ENCODE data around the gene OR13H1. TPM values are rescaled to one million over a fixed set of nuclear protein-coding genes. Genes with fewer than 3 reads are reported as not detected.
"Not testable (repeated sequence)": the region's sequence is repeated elsewhere in the genome, so short reads cannot be mapped to it uniquely, and the experiment has no call there.

The OR13H1 gene
- total RNA-seq, 1 experiment from 2014 or later = not detected

GRCh38 chrX:131521824-131522223 is 22.1 kb upstream of the OR13H1 start:
- H3F3A ChIP-seq (ENCODE audit: low read length, unreplicated experiment) = no peaks in the 10 kb centered on the region
- H3K27ac ChIP-seq (ENCODE audit: low read length) = no peak overlapping the region
- H3K79me2 ChIP-seq (ENCODE audit: low read length) = no peaks in the 10 kb centered on the region
- ATAC-seq = no peak
- no peaks in the 10 kb centered on the region for H3K27me3 ChIP-seq (ENCODE audit: low read length)
- H2AFZ ChIP-seq (ENCODE audit: low read length) = no peak overlapping the region
- intact Hi-C loops (cut with micrococcal nuclease) = no loop called here
- TF ChIP-seq EZH2 (IDR thresholded peaks at IDR 0.05; ENCODE audit: low read length, unreplicated experiment) (no peak), EZH2phosphoT487 (IDR thresholded peaks at IDR 0.05; ENCODE audit: borderline replicate concordance, low read length) (no peak), CTCF (conservative IDR thresholded peaks at IDR 0.05; ENCODE audit: low read depth, low read length) (no peak)
- POLR2A ChIA-PET (ENCODE audit: unreplicated experiment) = no interaction called here
- CTCF ChIA-PET = no interaction called here
- H3K4me2 ChIP-seq (ENCODE audit: low read length) = no peak overlapping the region
- no peaks in the 10 kb centered on the region for H3K36me3 ChIP-seq (ENCODE audit: low read depth, low read length)
- H4K20me1 ChIP-seq (ENCODE audit: low read length) = no peaks in the 10 kb centered on the region
- DNase-seq = no peak
- no peaks in the 10 kb centered on the region for H3K9me2 ChIP-seq (replicated peaks; ENCODE audit: low read length)
- no TSS peak for BruUV-seq (replicated peaks)
- no peak overlapping the region for H3K4me3 ChIP-seq (ENCODE audit: low read length)
- no peaks in the 10 kb centered on the region for H3K9me3 ChIP-seq (ENCODE audit: low read length)
- no peaks in the 10 kb centered on the region for H3K4me1 ChIP-seq (ENCODE audit: insufficient read depth, low read length)
- H3K9ac ChIP-seq (ENCODE audit: low read length) = no peak overlapping the region

DNA sequence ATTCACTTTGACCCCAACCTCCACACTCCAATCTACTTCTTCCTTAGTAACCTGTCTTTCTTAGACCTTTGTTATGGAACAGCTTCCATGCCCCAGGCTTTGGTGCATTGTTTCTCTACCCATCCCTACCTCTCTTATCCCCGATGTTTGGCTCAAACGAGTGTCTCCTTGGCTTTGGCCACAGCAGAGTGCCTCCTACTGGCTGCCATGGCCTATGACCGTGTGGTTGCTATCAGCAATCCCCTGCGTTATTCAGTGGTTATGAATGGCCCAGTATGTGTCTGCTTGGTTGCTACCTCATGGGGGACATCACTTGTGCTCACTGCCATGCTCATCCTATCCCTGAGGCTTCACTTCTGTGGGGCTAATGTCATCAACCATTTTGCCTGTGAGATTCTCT is 344 bp downstream of the OR13H1 start:
- Histone ChIP-seq H3K9ac (ENCODE audit: low read length) (no peak overlapping the region), H4K20me1 (ENCODE audit: low read length) (no peaks in the 10 kb centered on the region), H3K79me2 (ENCODE audit: low read length) (no peaks in the 10 kb centered on the region), H3K27ac (ENCODE audit: low read length) (no peak overlapping the region), H3K4me3 (ENCODE audit: low read length) (no peak overlapping the region), H3K36me3 (ENCODE audit: low read depth, low read length) (no peaks in the 10 kb centered on the region), H3K9me3 (ENCODE audit: low read length) (no peaks in the 10 kb centered on the region), H3F3A (ENCODE audit: low read length, unreplicated experiment) (no peaks in the 10 kb centered on the region), H3K4me2 (ENCODE audit: low read length) (no peak overlapping the region), H2AFZ (ENCODE audit: low read length) (no peak overlapping the region), H3K27me3 (ENCODE audit: low read length) (peaks cover 16% of the 10 kb centered on the region), H3K9me2 (replicated peaks; ENCODE audit: low read length) (no peaks in the 10 kb centered on the region), H3K4me1 (ENCODE audit: insufficient read depth, low read length) (no peaks in the 10 kb centered on the region)
- TF ChIP-seq CTCF (conservative IDR thresholded peaks at IDR 0.05; ENCODE audit: low read depth, low read length) (no peak), EZH2 (IDR thresholded peaks at IDR 0.05; ENCODE audit: low read length, unreplicated experiment) (no peak), EZH2phosphoT487 (IDR thresholded peaks at IDR 0.05; ENCODE audit: borderline replicate concordance, low read length) (no peak)
- ATAC-seq (no peak), DNase-seq (no peak)
- CTCF ChIA-PET = no interaction called here
- intact Hi-C loops (cut with micrococcal nuclease) = no loop called here
- POLR2A ChIA-PET (ENCODE audit: unreplicated experiment) = no interaction called here
- no TSS peak for BruUV-seq (replicated peaks)

DNA sequence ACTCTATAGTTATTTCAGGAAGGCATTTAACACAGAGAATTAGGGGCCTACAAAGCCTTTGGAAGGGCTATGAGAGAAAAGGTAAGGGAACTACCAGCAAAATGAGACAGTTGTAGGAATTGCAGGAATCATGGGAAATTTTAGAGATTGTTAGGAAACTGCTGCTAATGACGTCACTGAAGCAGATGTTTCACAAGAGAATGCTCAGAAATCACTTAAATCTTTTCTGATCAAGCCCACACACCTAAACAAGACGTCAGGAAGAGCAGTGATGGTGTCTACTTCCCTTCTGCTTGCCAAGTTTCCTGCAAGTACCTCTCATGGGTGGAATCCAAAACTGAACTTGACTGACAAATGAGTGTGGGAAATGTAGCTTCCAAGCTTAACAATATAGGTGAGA is 5.1 kb downstream of the OR13H1 start:
- intact Hi-C loops (cut with micrococcal nuclease) = no loop called here
- TF ChIP-seq EZH2 (IDR thresholded peaks at IDR 0.05; ENCODE audit: low read length, unreplicated experiment) (no peak), CTCF (conservative IDR thresholded peaks at IDR 0.05; ENCODE audit: low read depth, low read length) (no peak), EZH2phosphoT487 (IDR thresholded peaks at IDR 0.05; ENCODE audit: borderline replicate concordance, low read length) (no peak)
- no peak overlapping the region for H3K9ac ChIP-seq (ENCODE audit: low read length)
- ATAC-seq = no peak
- CTCF ChIA-PET = no interaction called here
- no peaks in the 10 kb centered on the region for H4K20me1 ChIP-seq (ENCODE audit: low read length)
- POLR2A ChIA-PET (ENCODE audit: unreplicated experiment) = no interaction called here
- H3K4me1 ChIP-seq (ENCODE audit: insufficient read depth, low read length) = no peaks in the 10 kb centered on the region
- no peaks in the 10 kb centered on the region for H3K36me3 ChIP-seq (ENCODE audit: low read depth, low read length)
- H3K4me2 ChIP-seq (ENCODE audit: low read length) = no peak overlapping the region
- no peaks in the 10 kb centered on the region for H3K79me2 ChIP-seq (ENCODE audit: low read length)
- no peaks in the 10 kb centered on the region for H3K27me3 ChIP-seq (ENCODE audit: low read length)
- H3K9me2 ChIP-seq (replicated peaks; ENCODE audit: low read length) = no peaks in the 10 kb centered on the region
- no peaks in the 10 kb centered on the region for H3F3A ChIP-seq (ENCODE audit: low read length, unreplicated experiment)
- no peak for DNase-seq
- no peaks in the 10 kb centered on the region for H3K9me3 ChIP-seq (ENCODE audit: low read length)
- BruUV-seq (replicated peaks) = no TSS peak
- H2AFZ ChIP-seq (ENCODE audit: low read length) = no peak overlapping the region
- H3K27ac ChIP-seq (ENCODE audit: low read length) = no peak overlapping the region
- H3K4me3 ChIP-seq (ENCODE audit: low read length) = no peak overlapping the region

DNA sequence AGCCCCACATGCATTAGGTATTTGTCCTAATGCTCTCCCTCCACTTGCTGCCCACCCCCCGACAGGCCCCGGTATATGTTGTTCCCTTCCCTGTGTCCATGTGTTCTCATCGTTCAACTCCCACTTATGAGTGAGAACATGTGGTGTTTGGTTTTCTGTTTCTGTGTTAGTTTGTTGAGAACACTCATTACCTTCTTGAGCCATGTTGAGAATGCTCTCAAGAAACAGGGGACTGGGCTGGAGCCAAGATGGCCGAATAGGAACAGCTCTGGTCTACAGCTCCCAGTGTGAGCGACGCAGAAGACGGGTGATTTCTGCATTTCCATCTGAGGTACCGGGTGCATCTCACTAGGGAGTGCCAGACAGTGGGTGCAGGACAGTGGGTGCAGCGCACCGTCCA is 8.6 kb downstream of the OR13H1 start:
- POLR2A ChIA-PET (ENCODE audit: unreplicated experiment); H3K36me3 ChIP-seq (ENCODE audit: low read depth, low read length); H3K4me2 ChIP-seq (ENCODE audit: low read length); H3K27me3 ChIP-seq (ENCODE audit: low read length); H4K20me1 ChIP-seq (ENCODE audit: low read length); H3K4me1 ChIP-seq (ENCODE audit: insufficient read depth, low read length); H3K4me3 ChIP-seq (ENCODE audit: low read length); H3K9me3 ChIP-seq (ENCODE audit: low read length); H3K79me2 ChIP-seq (ENCODE audit: low read length); H3K9ac ChIP-seq (ENCODE audit: low read length); H2AFZ ChIP-seq (ENCODE audit: low read length); CTCF ChIA-PET; BruUV-seq (replicated peaks); ATAC-seq; H3K9me2 ChIP-seq (replicated peaks; ENCODE audit: low read length); H3K27ac ChIP-seq (ENCODE audit: low read length); DNase-seq; intact Hi-C loops (cut with micrococcal nuclease); H3F3A ChIP-seq (ENCODE audit: low read length, unreplicated experiment): not testable (repeated sequence)

Measured in PC-3 (cell line).